GM12892 (cell line): ENCODE measurements around the gene CACNA2D1.

Source experiments
- DNase-seq: peaks from one replicate; pipeline ENCODE4 v3.0.0; 2011; ENCODE audit not compliant: insufficient read length
- FAIRE-seq: peaks from 2 replicates; lab custom pipeline; 2011; peaks lifted over from hg19 to GRCh38; lab: Jason Lieb, UNC
- POLR2A ChIP-seq: IDR thresholded peaks from 2 replicates; pipeline ENCODE4 v1.6.1; 2011; ENCODE audit warnings: low read depth, low read length, control low read depth
- POLR2AphosphoS5 ChIP-seq: IDR thresholded peaks from 2 replicates; pipeline ENCODE4 v1.6.1; 2011; ENCODE audit warnings: low read depth, low read length, control low read depth
- TAF1 ChIP-seq: IDR thresholded peaks from 2 replicates; pipeline ENCODE4 v1.6.1; 2011; ENCODE audit warnings: low read depth, mild to moderate bottlenecking, control low read depth, low read length, borderline replicate concordance

The CACNA2D1 gene

GRCh38 chr7:82319674-82320118, 123.9 kb downstream of the CACNA2D1 start:
- TF ChIP-seq POLR2AphosphoS5 (no peak), TAF1 (no peak), POLR2A (no peak)
- DNase-seq (no peak), FAIRE-seq (no peak)

- DNase-seq (no peak), FAIRE-seq (no peak)
- TF ChIP-seq POLR2AphosphoS5 (no peak), TAF1 (no peak), POLR2A (no peak)
Measured at GRCh38 chr7:82318786-82319185, 124.8 kb downstream of the CACNA2D1 start.

DNA sequence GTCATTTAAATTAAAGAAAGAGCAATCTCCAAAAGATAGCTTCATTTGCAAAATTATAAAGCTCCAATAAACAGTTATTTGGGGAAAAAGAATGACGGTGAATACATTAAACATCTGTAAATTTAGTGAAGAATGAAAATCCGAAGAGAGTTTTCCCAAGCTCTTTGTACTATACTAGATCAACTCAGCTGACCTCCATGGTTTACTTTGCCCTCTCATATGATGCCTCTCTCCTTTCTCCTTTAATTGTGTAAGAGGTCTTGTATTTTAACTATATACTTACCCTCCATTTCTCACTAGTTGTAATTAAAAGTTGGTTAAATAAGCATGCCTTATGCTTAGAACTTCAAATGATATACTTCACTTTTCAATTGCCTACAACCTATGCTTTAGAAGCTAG, 125.8 kb downstream of the CACNA2D1 start:
- DNase-seq: no peak
- no peak for TF ChIP-seq POLR2A
- no peak for TF ChIP-seq TAF1
- no peak for TF ChIP-seq POLR2AphosphoS5
- FAIRE-seq: no peak

- TF ChIP-seq TAF1: no peak
- no peak for TF ChIP-seq POLR2A
- TF ChIP-seq POLR2AphosphoS5: no peak
- no peak for DNase-seq
- no peak for FAIRE-seq
Measured at GRCh38 chr7:82317257-82317721, 126.3 kb downstream of the CACNA2D1 start.

DNA sequence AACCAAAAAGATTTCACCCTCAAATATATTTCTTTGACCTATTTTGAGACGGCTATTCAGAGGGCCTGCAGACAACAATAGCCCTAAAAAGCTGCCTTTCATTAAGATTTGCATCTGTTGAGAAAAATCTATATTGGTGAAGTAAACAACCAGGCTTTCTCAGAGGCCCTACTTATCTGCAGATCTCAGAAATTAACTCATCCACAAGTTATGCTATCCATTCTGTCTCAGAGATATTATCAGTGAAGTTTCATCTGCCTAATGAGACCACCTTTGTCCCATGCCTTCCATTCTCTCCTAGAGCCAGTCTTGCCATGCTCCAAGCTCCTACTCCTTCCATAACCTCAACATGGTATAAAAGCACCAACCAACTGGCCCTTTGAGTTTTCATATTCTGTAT, 130.3 kb downstream of the CACNA2D1 start:
- FAIRE-seq: no peak

DNA sequence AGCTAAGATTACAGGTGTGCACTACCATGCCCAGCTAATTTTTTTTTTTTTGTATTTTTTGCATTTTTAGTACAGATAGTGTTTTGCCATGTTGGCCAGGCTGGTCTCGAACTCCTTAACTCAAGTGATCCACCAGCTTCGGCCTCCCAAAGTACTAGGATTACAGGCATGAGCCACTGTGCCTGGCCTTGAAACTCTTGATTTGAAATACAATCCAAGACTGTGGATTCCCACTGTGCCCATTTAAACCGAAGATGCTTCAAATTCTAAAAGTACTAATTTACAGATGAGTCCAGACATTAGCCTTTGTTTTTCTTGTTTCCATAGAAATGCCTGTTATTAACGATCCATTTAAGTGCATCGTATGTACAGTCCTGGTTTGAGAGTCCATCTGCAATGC, 130.9 kb downstream of the CACNA2D1 start:
- TF ChIP-seq POLR2AphosphoS5: no peak
- no peak for TF ChIP-seq TAF1
- TF ChIP-seq POLR2A: no peak
- no peak for DNase-seq
- FAIRE-seq: no peak

More for the DNA sequence above, 130.3 kb downstream of the CACNA2D1 start:
- no peak for DNase-seq
- no peak for TF ChIP-seq POLR2A
- TF ChIP-seq TAF1: no peak
- TF ChIP-seq POLR2AphosphoS5: no peak

DNA sequence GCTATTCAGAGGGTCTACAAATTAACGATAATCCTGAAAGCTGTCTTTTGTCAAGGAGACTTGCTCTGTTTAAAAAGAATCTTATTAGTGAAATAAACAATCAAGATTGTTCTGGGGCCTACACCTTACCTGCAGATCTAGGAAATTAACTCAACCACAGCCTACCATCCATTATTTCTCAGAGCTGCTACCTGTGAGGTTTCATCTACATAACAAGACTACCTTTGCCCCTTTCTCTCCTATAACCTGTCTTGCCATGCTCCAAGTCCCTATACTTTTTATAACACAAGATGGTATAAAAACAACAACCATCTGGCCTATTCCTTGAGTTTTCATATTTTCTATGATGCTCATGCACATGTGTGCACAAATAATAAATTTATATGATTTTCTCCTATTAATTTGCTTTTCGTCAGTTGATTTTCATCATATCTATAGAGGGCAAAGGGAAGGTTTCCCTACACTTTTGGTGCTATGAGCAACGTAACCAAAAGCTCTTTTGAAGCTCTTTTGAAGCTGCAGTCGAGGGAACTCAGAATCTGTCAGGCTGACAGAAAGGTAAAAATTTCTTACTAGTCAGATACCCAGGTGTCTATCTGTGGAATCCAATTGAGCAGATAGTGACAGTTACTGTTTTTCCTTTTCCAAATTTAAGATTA, 138.1 kb downstream of the CACNA2D1 start:
- TF ChIP-seq TAF1 (no peak), POLR2AphosphoS5 (no peak), POLR2A (no peak)
- DNase-seq: no peak
- FAIRE-seq: no peak

DNA sequence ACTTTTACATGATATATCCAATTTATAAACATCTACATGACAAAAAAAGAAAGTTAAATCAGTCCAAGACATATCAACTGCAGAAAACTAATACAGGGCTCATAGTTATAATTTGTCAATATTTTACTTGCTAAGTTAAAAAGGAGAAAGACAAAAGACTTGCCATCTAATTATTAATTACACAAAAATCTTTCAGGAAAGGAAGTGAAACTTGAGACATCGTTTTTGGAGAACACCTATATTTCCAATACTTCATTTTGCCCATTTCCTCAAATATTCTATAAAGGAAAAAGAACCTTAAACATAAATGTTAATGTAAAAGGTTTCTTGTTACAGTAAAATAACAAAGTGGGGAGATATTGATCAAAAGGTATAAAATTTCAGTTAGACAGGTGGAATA, 148.7 kb downstream of the CACNA2D1 start:
- no peak for TF ChIP-seq POLR2AphosphoS5
- TF ChIP-seq POLR2A: no peak
- no peak for TF ChIP-seq TAF1
- FAIRE-seq: no peak

DNA sequence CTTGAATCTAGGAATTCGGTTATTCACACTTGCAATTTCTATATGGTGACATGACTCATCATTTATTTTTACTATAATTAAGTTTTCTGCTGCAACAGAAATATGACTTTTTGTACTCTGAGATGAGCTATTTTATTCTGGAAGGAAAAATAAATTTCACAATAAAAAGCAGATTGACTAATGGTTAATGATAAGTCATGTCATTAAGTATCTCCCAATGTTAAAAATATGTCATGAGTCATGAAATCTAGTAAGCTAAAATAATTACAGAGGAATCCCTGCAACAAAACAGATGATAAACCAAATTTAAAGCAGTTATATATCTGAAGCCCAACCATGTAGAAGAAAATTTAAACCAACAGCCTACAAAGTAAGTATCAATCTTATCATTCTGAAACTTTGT, 149.2 kb downstream of the CACNA2D1 start:
- FAIRE-seq (no peak), DNase-seq (no peak)
- TF ChIP-seq TAF1: no peak
- no peak for TF ChIP-seq POLR2AphosphoS5
- no peak for TF ChIP-seq POLR2A

More for the DNA sequence above, 148.7 kb downstream of the CACNA2D1 start:
- DNase-seq: no peak

- FAIRE-seq (no peak), DNase-seq (no peak)
- TF ChIP-seq TAF1 (no peak), POLR2AphosphoS5 (no peak), POLR2A (no peak)
Measured at GRCh38 chr7:82293467-82293866, 150.1 kb downstream of the CACNA2D1 start.

DNA sequence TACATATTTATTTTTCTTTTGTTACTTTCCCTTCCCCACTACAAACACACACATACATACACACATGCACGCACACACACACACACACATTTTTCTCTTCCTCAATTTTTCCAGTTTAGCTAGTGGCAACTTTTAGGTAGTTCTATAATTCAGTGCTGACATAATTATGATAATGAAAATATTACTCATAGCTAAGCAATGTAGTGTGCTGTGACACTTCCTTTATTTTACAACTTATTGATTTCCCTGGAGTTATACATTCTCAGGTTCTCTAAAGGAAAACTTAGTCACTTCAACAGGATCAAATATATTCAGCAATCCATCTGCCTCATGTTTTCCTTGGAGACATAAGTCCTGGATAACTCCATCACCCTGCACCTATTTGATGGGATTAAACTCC, 151.6 kb downstream of the CACNA2D1 start:
- DNase-seq (no peak), FAIRE-seq (no peak)
- no peak for TF ChIP-seq POLR2AphosphoS5
- no peak for TF ChIP-seq TAF1
- TF ChIP-seq POLR2A: no peak

GRCh38 chr7:82289889-82290288, 153.7 kb downstream of the CACNA2D1 start:
- no peak for DNase-seq
- TF ChIP-seq POLR2A: no peak
- TF ChIP-seq TAF1: no peak
- no peak for TF ChIP-seq POLR2AphosphoS5
- FAIRE-seq: no peak

- DNase-seq (no peak), FAIRE-seq (no peak)
- TF ChIP-seq POLR2A (no peak), TAF1 (no peak), POLR2AphosphoS5 (no peak)
Measured at GRCh38 chr7:82289152-82289535, 154.4 kb downstream of the CACNA2D1 start.
